GM12873 (cell line): ENCODE results near the gene POLR2J.

ENCODE experiments used
- CTCF ChIP-seq: IDR thresholded peaks from 2 replicates; pipeline ENCODE4 v1.5.1; 2012; ENCODE audit warnings: low read depth, mild to moderate bottlenecking, moderate library complexity, low read length, control low read depth; ENCODE audit not compliant: insufficient read depth; ENCODE audit errors: missing control alignments

The POLR2J gene

GRCh38 chr7:102469972-102470825 lies 8.5 kb downstream of the POLR2J start:
- TF ChIP-seq CTCF, result no peak

- no peak for TF ChIP-seq CTCF
These were observed 9.3 kb downstream of the POLR2J start for GRCh38 chr7:102469351-102469971.

GRCh38 chr7:102468478-102469350 lies 10.0 kb downstream of the POLR2J start:
- TF ChIP-seq CTCF, result no peak

GRCh38 chr7:102467581-102468477 lies 10.9 kb downstream of the POLR2J start:
- TF ChIP-seq CTCF, result no peak

DNA sequence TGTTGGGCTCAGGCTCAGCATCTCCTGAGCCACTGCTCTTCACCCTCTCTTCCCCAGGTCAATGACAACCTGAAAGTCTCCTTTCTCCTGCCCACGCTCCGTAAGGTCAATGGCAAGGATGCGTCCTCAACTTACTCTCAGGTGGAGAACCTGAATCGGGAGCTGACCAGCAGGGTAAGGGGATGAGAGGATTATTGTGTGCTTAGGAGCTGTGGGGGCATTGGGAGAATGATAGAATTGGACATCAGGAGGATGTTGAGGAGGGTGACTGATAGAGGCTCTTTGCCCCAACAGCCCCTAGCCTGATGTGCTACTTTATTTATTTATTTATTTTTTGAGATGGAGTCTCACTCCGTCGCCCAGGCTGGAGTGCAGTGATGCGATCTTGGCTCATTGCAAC lies 12.6 kb downstream of the POLR2J start:
- TF ChIP-seq CTCF, result no peak

GRCh38 chr7:102464577-102465280 lies 14.0 kb downstream of the POLR2J start, which contains the start of the genes ALKBH4 and LRWD1:
TSS of gene ALKBH4 (minus strand) at chr7:102464863. CDS start at chr7:102464836, 27 bp downstream.
TSS of gene LRWD1 (plus strand) at chr7:102464984. CDS start at chr7:102465081, 97 bp downstream.
- no peak for TF ChIP-seq CTCF
